Muscle of leg (tissue), 16 donors: ENCODE data around the gene CTTNBP2NL. TPM values are rescaled to one million over a fixed set of nuclear protein-coding genes. Genes with fewer than 3 reads are reported as not detected.

ENCODE experiments used
- DNase-seq: peaks from one replicate; pipeline ENCODE4 v3.0.0; 2013
- H3K27ac ChIP-seq: one replicate; pipeline ENCODE4 v1.5.1; 2013; ENCODE audit warnings: mild to moderate bottlenecking, low read length, control low read depth
- H3K27me3 ChIP-seq: one replicate; pipeline ENCODE4 v1.6.1; 2013; ENCODE audit warnings: low read length; ENCODE audit not compliant: control insufficient read depth, insufficient read depth
- H3K36me3 ChIP-seq: one replicate; pipeline ENCODE4 v1.6.1; 2013; ENCODE audit warnings: low read length; ENCODE audit not compliant: control insufficient read depth, insufficient read depth
- H3K4me1 ChIP-seq: one replicate; pipeline ENCODE4 v1.6.1; 2013; ENCODE audit warnings: low read length; ENCODE audit not compliant: control insufficient read depth, insufficient read depth
- H3K4me3 ChIP-seq: one replicate; pipeline ENCODE4 v1.5.1; 2013; ENCODE audit warnings: low read length, control low read depth
- H3K9me3 ChIP-seq: replicated peaks from 2 replicates; pipeline ENCODE4 v1.6.1; 2013; ENCODE audit warnings: low read depth, low read length; ENCODE audit not compliant: control insufficient read depth
- WGBS: methylation state at CpG from one replicate; pipeline ENCODE4 v1.1.5; 2013; ENCODE audit warnings: missing lambda C conversion rate; ENCODE audit not compliant: insufficient coverage; 5-methylcytosine and 5-hydroxymethylcytosine counted together
- long read RNA-seq, 11 donors: transcript quantifications; one replicate each; lab custom pipeline, GENCODE V29; 2026
- polyA plus RNA-seq, 8 donors: library from polyadenylated mRNA; unstranded; fragments of 120-200 nt; gene quantifications; one replicate each; pipeline versions ENCODE4 v1.2.1 to v1.2.3, GENCODE V29; 2013; ENCODE audit warnings: inconsistent platforms in 1 of 8, low replicate concordance in 1 of 8; ENCODE audit not compliant: insufficient read length in 8 of 8, insufficient read depth in 1 of 8
- total RNA-seq: library from RNA; stranded (reverse); fragments of 120-200 nt; gene quantifications from one replicate; pipeline ENCODE4 v1.2.4, GENCODE V29; 2013

The CTTNBP2NL gene, protein sequence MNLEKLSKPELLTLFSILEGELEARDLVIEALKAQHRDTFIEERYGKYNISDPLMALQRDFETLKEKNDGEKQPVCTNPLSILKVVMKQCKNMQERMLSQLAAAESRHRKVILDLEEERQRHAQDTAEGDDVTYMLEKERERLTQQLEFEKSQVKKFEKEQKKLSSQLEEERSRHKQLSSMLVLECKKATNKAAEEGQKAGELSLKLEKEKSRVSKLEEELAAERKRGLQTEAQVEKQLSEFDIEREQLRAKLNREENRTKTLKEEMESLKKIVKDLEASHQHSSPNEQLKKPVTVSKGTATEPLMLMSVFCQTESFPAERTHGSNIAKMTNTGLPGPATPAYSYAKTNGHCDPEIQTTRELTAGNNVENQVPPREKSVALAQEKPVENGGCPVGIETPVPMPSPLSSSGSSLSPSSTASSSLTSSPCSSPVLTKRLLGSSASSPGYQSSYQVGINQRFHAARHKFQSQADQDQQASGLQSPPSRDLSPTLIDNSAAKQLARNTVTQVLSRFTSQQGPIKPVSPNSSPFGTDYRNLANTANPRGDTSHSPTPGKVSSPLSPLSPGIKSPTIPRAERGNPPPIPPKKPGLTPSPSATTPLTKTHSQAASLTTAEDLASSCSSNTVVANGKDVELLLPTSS
- total RNA-seq = 8.3 TPM
- polyA plus RNA-seq = 10 to 100 TPM; 11.0 to 19.4 (median 15.4) TPM
- long read RNA-seq, donor 1, full-length matches to known transcripts = 8 of 8 reads
- long read RNA-seq, donor 1, partial matches to known transcripts = 0 of 8 reads
- long read RNA-seq, donor 1, other reads (novel, unspliced or antisense) = 0 of 8 reads
- long read RNA-seq, donor 2 = 0 reads
- long read RNA-seq, donor 3, full-length matches to known transcripts = 11 of 11 reads
- long read RNA-seq, donor 3, partial matches to known transcripts = 0 of 11 reads
- long read RNA-seq, donor 3, other reads (novel, unspliced or antisense) = 0 of 11 reads
- long read RNA-seq, donor 4, full-length matches to known transcripts = 3 of 9 reads
- long read RNA-seq, donor 4, partial matches to known transcripts = 6 of 9 reads
- long read RNA-seq, donor 4, other reads (novel, unspliced or antisense) = 0 of 9 reads
- long read RNA-seq, donor 5, full-length matches to known transcripts = 18 of 18 reads
- long read RNA-seq, donor 5, partial matches to known transcripts = 0 of 18 reads
- long read RNA-seq, donor 5, other reads (novel, unspliced or antisense) = 0 of 18 reads
- long read RNA-seq, donor 6, full-length matches to known transcripts = 9 of 14 reads
- long read RNA-seq, donor 6, partial matches to known transcripts = 5 of 14 reads
- long read RNA-seq, donor 6, other reads (novel, unspliced or antisense) = 0 of 14 reads
- long read RNA-seq, donor 7, full-length matches to known transcripts = 8 of 14 reads
- long read RNA-seq, donor 7, partial matches to known transcripts = 6 of 14 reads
- long read RNA-seq, donor 7, other reads (novel, unspliced or antisense) = 0 of 14 reads
- long read RNA-seq, donor 8, full-length matches to known transcripts = 3 of 3 reads
- long read RNA-seq, donor 8, partial matches to known transcripts = 0 of 3 reads
- long read RNA-seq, donor 8, other reads (novel, unspliced or antisense) = 0 of 3 reads
- long read RNA-seq, donor 9, full-length matches to known transcripts = 5 of 5 reads
- long read RNA-seq, donor 9, partial matches to known transcripts = 0 of 5 reads
- long read RNA-seq, donor 9, other reads (novel, unspliced or antisense) = 0 of 5 reads
- long read RNA-seq, donor 10, full-length matches to known transcripts = 12 of 12 reads
- long read RNA-seq, donor 10, partial matches to known transcripts = 0 of 12 reads
- long read RNA-seq, donor 10, other reads (novel, unspliced or antisense) = 0 of 12 reads
- long read RNA-seq, donor 11, full-length matches to known transcripts = 7 of 15 reads
- long read RNA-seq, donor 11, partial matches to known transcripts = 8 of 15 reads
- long read RNA-seq, donor 11, other reads (novel, unspliced or antisense) = 0 of 15 reads

GRCh38 chr1:112395821-112396652 lies at the start of gene CTTNBP2NL:
Gene CTTNBP2NL, plus strand, starts transcription at chr1:112396214. Its CDS starts 19,952 bp downstream, at chr1:112416166.
- H3K27me3 ChIP-seq = no peaks in the 10 kb centered on the region
- H3K4me1 ChIP-seq = peaks cover 19% of the 10 kb centered on the region
- H3K4me3 ChIP-seq = peak within 1 kb of the TSS; percentile 78
- under 1% methylated on average over 45 of the region's 53 CpGs for WGBS
- no peaks in the 10 kb centered on the region for H3K36me3 ChIP-seq
- peak within 1 kb of the TSS; percentile 85 for H3K27ac ChIP-seq
- peak; percentile 100 for DNase-seq
- H3K9me3 ChIP-seq = no peaks in the 10 kb centered on the region

DNA sequence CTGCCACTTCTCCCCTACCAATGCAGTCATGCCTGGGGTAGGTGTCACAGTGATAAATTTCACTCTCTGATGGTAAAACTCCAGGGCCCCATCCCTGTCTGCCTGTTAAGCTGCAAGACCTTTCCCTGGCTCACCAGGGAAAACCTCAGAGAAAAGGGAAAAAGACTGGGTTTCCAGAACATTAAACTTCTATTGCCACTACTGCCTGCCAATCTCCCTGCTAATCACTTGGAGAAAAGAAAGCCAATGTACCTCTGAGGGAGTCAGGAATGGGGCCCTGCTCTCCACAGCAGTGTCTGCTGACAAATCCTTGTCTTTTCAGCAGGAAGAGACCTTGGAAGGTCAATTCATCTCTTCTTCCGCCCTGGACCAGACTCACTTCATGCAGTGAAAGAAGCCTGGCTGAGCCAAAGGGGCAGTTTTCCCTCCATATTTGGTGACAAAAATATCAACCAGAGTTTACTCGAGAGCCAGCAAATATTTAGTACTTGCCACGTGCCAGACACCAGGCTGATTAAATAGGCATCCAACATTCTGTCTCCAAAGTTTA lies 49.1 kb upstream of the CTTNBP2NL start:
- H3K27me3 ChIP-seq = peaks cover 2% of the 10 kb centered on the region
- H3K4me1 ChIP-seq = no peaks in the 10 kb centered on the region
- no peaks in the 10 kb centered on the region for H3K36me3 ChIP-seq
- DNase-seq = no peak
- peaks cover 7% of the 10 kb centered on the region for H3K9me3 ChIP-seq
- 49% methylated on average over 3 of the region's 3 CpGs for WGBS
- H3K4me3 ChIP-seq = no peak overlapping the region
- no peak overlapping the region for H3K27ac ChIP-seq

DNA sequence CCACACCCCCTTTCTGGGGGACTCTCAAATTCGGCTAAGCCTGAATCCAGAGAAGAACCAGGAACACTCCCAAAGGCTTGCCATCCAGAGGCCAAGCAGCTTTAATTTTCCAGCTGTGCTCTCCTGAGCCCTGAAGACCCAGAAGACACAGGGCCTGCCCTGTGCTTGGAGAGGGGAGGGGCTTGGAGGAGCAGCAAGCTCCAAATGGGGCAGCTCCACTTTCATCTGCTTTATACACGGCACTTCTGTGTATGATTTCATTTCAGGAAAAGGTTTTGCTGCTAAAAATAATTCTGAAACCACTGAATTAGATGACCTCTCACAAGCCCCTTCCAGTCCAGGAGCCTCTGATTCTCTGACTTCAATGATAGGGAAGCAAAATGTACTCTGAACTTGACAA lies 39.2 kb upstream of the CTTNBP2NL start:
- Histone ChIP-seq H3K27me3 (peaks cover 4% of the 10 kb centered on the region), H3K36me3 (no peaks in the 10 kb centered on the region), H3K4me1 (peaks cover 9% of the 10 kb centered on the region), H3K27ac (no peak overlapping the region), H3K4me3 (no peak overlapping the region), H3K9me3 (no peaks in the 10 kb centered on the region)
- no peak for DNase-seq
- WGBS = no CpG with 5 or more reads among the region's 2 CpGs

- DNase-seq = no peak
- peaks cover 4% of the 10 kb centered on the region for H3K27me3 ChIP-seq
- no CpG with 5 or more reads among the region's 6 CpGs for WGBS
- no peak overlapping the region for H3K4me3 ChIP-seq
- no peak overlapping the region for H3K27ac ChIP-seq
- peaks cover 9% of the 10 kb centered on the region for H3K4me1 ChIP-seq
- H3K36me3 ChIP-seq = no peaks in the 10 kb centered on the region
- no peaks in the 10 kb centered on the region for H3K9me3 ChIP-seq
These were observed 38.5 kb upstream of the CTTNBP2NL start for GRCh38 chr1:112357467-112357866.

DNA sequence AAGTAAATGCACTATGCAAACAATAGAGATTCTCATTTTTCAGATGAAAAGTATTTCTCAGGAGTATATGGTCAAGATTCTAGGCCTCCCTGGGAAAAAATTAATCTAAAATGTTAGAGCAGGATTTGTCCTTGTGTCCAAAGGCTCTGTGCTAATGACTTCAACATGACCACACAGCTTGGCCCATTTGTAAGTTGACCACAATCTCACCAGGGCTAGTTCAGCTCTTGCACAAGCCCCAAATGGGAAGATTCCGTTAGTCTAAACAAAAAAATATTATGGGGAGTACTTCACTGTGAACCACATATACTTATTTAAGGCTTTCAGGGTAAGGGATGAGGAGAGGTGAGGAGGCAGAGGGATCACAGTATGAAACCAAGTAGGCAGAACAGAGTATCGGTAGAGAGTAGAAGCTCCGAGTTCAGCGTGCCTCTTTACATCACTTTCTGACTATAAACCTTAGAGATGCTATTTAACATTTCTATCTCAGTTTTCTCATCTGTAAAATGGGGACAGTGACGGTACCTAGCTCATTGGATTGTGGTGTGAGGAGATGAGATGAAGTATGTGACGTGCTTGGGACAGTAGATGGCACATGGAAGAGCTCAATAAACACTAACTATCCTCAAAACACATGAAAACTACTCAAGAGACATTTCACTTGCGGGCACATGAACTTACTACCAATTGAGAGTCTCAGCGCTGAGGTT lies 37.8 kb upstream of the CTTNBP2NL start:
- Histone ChIP-seq H3K9me3 (no peaks in the 10 kb centered on the region), H3K4me1 (peaks cover 9% of the 10 kb centered on the region), H3K27ac (no peak overlapping the region), H3K4me3 (no peak overlapping the region), H3K27me3 (peaks cover 4% of the 10 kb centered on the region), H3K36me3 (no peaks in the 10 kb centered on the region)
- no peak for DNase-seq
- WGBS = 83% methylated on average over 1 of the region's 8 CpGs

DNA sequence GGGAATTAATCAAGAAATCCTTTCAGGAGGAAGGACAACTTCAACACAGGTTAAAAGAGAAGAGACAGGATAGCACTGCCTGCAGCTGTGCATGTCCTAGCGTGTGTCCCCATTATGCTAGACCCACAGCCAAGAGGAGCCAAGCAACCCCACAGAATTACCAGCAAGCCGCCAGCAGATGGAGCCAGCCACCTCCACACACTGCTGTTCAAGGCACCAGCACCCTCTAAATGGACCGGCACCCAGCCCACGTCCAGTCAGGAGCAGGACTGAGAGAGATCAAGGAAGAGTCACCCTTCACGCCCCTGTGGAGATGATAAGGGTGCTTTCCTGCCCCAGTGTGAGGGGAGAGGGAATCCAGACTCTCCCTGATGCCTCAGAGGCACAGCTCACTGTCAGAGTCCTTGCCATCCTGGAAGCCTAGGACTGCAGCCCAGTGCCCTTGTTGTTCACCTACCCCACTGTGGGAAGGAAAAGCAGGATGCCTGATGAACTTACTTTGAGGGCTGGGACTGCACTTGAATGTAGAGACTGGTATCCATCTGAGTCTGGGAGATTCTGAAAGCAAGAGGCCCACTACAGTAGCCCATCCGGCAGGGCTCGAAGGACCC lies 37.1 kb upstream of the CTTNBP2NL start:
- 71% methylated on average over 3 of the region's 7 CpGs for WGBS
- H3K36me3 ChIP-seq = no peaks in the 10 kb centered on the region
- no peak overlapping the region for H3K4me3 ChIP-seq
- peak; percentile 45 for DNase-seq
- H3K27me3 ChIP-seq = peaks cover 4% of the 10 kb centered on the region
- no peak overlapping the region for H3K27ac ChIP-seq
- peaks cover 9% of the 10 kb centered on the region for H3K4me1 ChIP-seq
- no peaks in the 10 kb centered on the region for H3K9me3 ChIP-seq

- peak overlapping the region; percentile 29 for H3K27ac ChIP-seq
- peak; percentile 60 for DNase-seq
- no peaks in the 10 kb centered on the region for H3K36me3 ChIP-seq
- H3K4me1 ChIP-seq = peaks cover 9% of the 10 kb centered on the region
- H3K4me3 ChIP-seq = no peak overlapping the region
- no peaks in the 10 kb centered on the region for H3K9me3 ChIP-seq
- H3K27me3 ChIP-seq = peaks cover 4% of the 10 kb centered on the region
- WGBS = 25% methylated on average over 9 of the region's 11 CpGs
These were observed 35.9 kb upstream of the CTTNBP2NL start for GRCh38 chr1:112359961-112360767.
